Upper lobe of left lung (tissue), 4 donors: ENCODE measurements around the gene KCTD5.

Source experiments
- EP300 ChIP-seq, 4 donors: sonication (generic); formaldehyde crosslinking; IDR thresholded peaks; one replicate each; pipeline ENCODE4 v1.5.1; 2017; ENCODE audit warnings: antibody characterized with exemption in 4 of 4, control low read depth in 2 of 4
- POLR2A ChIP-seq, 4 donors: fragments of 450-650 bp; IDR thresholded peaks; one replicate each; pipeline ENCODE4 v1.5.1; 2016 to 2017; ENCODE audit warnings: antibody characterized with exemption in 4 of 4, mild to moderate bottlenecking in 2 of 4
- POLR2AphosphoS5 ChIP-seq, 2 donors: sonication (generic); formaldehyde crosslinking; IDR thresholded peaks; one replicate each; pipeline ENCODE4 v1.5.1; 2017; ENCODE audit warnings: antibody characterized with exemption in 2 of 2
- TF ChIP-seq, protein P1 (sequence below), 6 experiments: fragments of 450-650 bp in 4 of 6; fragments of 200-600 bp in 2 of 6; sonication (generic) in 2 of 6; IDR thresholded peaks; one replicate each; pipeline ENCODE4 v1.5.1; 2016 to 2019; ENCODE audit warnings: antibody characterized with exemption in 6 of 6

DNA sequence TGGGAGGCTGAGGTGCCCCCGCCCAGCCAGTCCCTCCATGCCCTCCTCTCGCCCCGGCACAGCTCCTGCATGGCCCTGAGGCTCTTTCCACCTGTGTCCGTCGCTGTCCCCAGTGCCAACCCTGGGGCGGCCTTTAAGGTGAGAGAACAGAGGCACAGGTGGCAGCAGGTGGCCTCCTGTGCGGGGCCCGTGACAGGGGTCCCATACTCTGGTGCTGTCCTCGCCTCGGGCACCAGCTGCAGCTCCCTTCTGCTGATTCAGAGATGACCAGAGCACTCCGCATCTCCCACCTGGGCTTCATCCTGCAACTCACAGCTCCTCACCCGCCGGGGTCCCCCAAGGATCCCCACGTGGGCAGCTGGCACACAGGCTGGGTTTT lies 29.7 kb downstream of the KCTD5 start:
- TF ChIP-seq, protein P1, sequence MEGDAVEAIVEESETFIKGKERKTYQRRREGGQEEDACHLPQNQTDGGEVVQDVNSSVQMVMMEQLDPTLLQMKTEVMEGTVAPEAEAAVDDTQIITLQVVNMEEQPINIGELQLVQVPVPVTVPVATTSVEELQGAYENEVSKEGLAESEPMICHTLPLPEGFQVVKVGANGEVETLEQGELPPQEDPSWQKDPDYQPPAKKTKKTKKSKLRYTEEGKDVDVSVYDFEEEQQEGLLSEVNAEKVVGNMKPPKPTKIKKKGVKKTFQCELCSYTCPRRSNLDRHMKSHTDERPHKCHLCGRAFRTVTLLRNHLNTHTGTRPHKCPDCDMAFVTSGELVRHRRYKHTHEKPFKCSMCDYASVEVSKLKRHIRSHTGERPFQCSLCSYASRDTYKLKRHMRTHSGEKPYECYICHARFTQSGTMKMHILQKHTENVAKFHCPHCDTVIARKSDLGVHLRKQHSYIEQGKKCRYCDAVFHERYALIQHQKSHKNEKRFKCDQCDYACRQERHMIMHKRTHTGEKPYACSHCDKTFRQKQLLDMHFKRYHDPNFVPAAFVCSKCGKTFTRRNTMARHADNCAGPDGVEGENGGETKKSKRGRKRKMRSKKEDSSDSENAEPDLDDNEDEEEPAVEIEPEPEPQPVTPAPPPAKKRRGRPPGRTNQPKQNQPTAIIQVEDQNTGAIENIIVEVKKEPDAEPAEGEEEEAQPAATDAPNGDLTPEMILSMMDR (IDR thresholded peaks at IDR 0.05) = no peak
- TF ChIP-seq POLR2A (IDR thresholded peaks at IDR 0.05) (no peak), POLR2AphosphoS5 (IDR thresholded peaks at IDR 0.05) (no peak), EP300 (IDR thresholded peaks at IDR 0.05) (no peak)
